Stimulated activated naive CD4-positive, alpha-beta T cell (primary cell): Measurements from ENCODE around the gene TOP1.
A peak's percentile ranks its signal among the peaks of the same experiment; 100 is the strongest.

Source experiments
- DNase-seq, 6 experiments: peaks; one replicate each; lab custom pipeline; 2025; lab: John Stamatoyannopoulos, UW

TOP1 gene

DNA sequence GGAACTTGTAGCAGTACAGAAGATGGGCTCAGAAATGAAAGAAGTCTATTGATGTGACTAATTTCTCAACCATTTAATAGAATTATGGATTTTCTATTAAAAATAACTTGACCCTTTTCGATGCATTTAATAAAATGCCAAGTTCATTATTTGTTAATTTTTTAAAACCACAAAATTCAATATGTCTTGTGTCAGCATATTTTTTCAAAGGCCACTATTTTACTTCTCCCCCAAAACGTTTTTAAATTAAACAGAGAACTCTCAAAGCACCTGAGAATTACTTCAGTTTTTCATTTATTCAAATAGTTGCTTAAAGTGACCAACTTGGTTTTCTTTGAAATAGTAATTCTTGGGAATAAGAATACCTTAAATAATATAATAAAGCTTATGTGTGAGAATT, 8.6 kb downstream of the TOP1 start:
- no peak for DNase-seq

DNA sequence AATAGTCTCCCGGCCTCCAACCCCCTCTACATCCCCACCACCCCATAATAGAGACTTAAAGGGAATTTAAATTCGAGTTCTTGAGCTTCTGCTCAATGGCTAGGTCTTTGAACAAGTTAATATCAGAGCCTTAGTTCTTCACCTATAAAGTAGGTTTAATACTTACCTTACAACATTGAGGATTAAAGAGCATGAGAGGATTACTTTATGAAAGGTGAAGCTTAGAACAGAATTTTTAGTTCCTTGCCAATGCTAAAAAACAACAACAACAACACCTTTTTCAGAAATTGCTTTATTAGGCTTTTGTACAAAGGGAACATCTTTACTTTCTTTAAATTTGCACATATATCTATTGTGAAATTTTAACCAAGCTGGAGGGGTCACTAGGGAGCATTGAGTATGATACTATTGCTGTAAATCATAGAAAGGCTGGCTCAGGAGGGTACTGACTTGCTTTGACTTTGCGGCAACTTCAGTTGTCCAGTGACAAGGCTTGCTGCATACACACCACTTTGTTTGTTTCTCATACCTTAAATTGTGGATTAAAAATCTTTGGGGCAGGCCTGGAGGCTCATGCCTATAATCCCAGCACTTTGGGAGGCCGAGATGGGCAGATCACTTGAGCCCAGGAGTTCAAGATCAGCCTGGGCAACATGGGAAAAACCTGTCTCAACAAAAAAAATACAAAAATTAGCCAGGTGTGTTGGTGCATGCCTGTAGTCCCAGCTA, 9.7 kb downstream of the TOP1 start:
- no peak for DNase-seq

DNA sequence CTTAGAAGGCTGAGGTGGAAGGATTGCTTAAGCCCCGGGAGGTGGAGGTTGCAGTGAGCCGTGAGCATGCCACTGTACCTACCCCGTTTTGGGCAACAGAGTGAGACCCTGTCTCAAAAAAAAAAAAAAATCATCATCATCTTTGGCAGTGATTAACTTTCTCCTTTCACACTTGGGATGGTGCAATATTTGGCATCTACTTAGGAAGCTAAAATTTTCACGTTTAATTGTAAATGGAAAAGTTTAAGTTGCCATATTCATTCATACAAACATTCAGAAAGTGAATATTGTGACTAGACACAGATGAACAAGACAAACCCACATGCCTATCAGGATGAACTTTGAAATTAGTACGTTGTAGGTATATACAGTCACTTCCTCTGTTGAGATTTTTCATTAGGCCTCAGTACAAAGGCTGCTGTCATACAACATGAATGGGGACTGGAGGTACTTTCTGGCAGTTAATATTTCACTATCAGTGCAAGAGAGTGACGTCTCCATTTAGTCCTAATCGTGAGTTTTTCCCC, 10.3 kb downstream of the TOP1 start:
- no peak for DNase-seq

DNA sequence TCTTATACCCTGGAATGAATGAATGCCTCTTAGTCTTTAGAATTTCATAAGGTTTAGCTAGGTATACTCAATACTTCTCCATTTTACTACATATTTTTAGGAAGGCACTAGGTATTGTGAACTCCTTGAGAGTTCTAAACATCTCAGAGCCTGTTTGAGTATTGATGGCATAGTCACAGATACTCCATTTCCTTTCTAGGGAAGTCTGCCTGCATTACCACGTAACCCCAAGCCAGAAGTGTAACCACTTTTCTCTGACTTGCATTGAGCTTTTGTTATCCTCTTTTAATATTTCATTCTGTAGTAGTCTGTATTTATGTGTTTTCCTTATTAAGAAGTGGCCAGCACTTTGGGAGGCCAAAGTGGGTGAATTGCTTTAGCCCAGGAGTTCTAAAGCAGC, 12.2 kb downstream of the TOP1 start:
- DNase-seq, result peak in 1 of 6 experiments; percentile 7

DNA sequence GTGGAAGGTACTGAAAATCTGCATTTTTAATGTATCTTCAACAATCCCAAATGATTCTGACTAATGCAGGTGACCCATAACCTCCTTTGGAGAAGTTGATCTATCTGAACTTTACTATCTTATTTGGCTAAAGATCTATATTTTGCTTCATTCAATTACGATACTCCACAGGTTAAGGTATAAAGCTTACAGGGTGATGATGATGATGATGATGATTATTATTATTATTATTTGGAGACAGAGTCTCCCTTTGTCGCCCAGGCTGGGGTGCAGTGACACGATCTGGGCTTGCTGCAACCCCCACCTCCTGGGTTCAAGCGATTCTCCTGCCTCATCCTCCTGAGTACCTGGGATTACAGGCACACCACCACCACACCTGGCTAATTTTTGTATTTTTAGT, 13.1 kb downstream of the TOP1 start:
- no peak for DNase-seq

DNA sequence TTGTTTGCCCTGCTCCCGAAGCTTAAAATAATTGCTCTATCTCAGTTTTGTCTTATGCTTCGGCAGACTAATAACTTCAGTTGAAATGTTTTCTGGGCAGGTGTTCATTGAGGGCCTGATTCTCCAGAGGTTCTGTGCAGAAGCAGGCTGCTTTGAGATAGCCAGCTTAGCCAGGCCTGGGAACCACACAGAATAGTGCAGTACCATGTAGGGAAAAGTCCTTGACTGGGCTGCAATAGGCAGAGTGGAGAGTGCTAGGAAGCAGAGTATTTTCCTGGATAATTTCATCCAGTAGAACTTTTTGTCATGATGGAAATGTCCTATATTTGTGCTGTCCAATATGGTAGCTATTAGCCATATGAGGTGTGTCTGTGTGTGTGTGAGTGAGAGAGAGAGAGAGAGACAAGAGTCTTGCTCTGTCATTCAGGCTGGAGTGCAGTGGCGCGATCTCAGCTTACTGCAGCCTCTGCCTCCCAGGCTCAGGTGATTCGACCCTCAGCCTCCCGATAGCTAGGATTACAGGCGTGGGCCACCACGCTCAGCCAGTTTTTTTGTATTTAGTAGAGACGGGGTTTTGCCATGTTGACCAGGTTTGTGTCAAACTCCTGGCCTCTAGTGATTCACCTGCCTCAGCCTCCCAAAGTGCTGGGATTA, 15.9 kb downstream of the TOP1 start:
- DNase-seq, result no peak

DNA sequence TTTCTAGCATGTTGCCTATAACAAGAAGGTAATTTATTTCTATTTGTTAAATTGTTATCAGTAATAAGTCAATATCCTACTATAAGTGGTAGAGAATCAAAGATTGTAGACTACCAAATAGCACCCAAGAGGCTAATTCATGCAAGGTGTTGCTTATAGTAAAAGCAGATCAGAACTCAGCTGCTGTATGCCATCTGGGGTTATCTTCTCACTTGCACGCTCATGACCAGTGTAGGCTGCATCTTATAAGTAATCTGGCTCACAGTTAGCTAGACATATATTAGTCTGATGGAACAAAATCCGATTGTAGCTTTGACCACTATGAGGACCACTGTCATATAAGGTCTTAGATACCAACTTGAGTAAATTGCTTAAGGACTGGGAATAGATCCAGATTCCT, 17.0 kb downstream of the TOP1 start:
- no peak for DNase-seq

DNA sequence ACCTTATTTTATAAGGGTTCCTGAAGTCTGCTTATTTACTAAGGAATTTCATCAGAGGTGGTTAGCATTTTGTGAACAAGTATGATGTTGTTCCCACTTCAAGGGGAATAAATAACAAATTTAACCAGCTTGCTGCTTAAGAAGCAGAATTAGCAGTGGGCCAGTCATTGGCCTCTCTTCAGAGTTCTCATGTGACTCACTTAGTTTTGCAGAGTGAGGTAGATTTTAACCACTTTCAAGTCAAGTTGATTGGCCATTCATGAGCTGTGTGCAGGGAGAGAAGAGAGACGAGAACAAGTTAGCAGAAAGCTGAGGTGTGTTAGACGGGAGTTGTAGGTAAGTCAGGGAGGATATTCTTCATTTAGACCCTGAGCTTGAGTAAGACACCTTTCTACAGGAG, 18.1 kb downstream of the TOP1 start:
- DNase-seq, result no peak

DNA sequence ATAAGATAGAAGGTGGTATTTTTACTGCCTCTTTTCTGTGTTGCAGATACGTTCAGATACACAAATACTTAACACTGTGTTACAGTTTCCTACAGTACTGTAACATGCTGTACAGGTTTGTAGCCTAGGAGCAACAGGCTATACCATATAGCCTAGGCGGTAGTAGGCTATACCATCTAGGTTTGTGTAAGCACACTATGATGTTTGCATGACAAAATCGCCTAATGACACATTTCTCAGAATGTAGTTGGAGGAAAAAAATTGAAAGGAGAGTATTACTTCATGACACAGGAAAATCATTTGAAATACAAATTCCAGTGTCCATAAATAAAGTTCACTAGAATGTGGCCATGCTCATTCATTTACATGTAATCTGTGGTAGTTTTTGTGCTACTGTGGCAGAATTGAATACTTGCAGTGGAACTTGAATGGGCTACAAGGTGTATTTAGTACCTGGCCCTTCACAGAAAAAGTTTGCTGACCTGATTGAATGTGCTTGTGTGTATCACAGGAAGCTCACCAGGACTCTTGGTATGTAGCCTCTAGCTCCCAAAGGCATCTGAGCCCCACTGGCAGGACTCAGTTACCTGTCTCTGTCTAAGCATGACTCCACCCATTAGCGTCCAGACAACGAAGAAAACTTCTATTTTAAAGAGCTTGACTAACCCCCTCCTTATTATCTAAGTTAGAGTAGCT, 18.8 kb downstream of the TOP1 start:
- DNase-seq, result no peak

DNA sequence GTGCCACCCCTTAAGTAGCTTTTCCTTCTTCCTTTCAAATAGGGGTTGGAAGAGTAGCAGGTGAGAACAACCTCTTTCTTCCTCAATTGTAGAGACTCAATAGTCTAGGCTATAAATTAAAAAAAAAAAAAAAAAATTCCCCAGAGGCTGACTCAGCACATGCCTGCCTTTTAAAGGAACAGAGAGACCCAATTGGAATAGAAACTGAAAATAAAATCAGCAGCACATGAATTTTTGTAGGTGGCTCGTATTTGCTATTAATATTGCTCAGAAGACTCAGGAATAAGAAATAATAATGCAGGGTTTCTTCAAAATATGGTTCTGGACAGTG, 19.3 kb downstream of the TOP1 start:
- DNase-seq, result peak in 3 of 6 experiments; percentile 9 to 22 (median 12)

DNA sequence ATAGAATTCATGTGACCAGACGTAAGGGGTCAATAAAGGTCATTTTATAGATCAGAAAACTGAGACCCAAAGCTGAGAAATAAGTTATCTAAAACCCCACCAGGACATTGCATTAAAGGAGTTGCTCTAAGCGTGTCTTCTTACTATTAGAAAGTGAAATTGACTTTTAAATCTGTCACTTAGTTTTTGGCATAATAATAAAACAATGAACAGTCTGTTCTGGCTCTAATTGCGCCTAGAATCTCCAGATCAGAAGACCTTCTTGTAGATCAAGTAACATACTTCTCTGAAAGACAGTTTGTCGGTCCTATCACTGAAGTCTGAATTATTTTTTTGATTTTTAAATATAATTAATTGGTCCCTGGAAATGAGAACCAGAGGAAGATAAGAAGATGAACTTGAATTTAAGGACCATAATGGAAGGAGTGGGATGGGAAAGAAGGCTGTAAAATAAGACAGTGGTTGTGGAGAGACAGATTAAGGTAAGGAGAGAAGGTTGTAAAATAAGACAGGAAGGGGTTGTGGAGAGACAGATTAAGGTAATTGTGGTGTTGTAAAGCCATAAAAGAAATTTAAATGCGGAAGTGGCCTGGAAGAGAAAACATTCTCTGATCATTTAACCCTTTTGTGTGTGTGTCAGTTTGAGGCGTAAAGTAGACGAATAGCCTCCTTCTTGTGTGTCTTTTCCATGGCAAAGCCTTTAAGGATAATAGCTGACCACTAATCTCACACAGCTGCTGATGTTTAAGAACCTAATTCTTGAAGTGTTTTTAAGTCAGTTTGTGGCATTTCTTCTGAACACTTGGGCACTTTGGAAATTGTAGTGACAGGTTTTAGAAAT, 20.1 kb downstream of the TOP1 start:
- DNase-seq, result peak in 3 of 6 experiments; percentile 59 to 72 (median 66)

DNA sequence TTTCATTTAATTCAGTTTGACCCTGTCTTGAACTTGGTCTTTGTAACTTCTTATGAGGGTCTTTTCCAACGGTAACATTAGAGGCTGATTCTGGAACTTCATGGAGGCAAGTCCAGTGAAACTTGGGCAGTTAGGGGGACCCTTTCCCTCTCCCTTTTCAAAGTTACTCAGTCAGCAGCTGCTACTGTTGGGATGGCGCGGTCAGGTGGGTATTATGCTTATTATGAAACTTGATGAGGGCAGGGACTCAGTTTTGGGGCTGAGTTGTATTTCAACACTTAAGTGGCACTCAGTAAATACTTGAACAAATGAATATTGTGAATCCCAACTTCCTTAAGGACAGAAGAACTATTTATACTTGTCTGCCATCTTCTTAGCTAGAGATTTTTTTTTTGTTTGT, 20.8 kb downstream of the TOP1 start:
- no peak for DNase-seq

DNA sequence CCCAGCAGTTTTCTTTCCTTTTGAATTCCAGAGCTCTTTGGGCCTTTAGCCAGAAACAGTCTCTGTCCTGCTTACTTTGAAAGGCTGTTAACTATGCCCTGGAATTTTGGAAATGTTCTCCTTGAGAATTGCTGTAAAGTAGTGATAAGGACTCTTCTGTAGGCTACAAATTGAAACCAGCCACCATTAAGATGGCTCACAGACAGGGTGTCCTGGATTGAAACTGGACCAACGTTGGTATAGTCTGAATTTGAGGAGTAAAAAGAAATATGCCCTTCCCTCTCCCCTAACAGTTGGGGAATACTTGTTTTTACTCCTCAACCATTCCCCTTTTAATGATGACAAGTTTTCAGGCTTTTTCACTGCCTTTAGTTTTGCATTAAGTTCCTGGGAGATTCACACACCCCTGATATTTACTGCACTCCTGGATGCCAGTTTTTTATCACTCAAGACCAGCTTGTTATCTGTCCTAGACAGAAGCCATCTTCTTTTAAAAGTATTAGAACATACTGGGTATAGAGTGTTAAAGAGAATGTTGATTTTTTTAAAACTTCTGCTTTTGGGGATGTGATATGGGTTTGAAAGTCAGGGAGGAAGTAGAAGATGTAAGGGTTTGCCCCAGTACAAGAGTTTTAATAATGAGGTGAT, 21.9 kb downstream of the TOP1 start:
- no peak for DNase-seq

DNA sequence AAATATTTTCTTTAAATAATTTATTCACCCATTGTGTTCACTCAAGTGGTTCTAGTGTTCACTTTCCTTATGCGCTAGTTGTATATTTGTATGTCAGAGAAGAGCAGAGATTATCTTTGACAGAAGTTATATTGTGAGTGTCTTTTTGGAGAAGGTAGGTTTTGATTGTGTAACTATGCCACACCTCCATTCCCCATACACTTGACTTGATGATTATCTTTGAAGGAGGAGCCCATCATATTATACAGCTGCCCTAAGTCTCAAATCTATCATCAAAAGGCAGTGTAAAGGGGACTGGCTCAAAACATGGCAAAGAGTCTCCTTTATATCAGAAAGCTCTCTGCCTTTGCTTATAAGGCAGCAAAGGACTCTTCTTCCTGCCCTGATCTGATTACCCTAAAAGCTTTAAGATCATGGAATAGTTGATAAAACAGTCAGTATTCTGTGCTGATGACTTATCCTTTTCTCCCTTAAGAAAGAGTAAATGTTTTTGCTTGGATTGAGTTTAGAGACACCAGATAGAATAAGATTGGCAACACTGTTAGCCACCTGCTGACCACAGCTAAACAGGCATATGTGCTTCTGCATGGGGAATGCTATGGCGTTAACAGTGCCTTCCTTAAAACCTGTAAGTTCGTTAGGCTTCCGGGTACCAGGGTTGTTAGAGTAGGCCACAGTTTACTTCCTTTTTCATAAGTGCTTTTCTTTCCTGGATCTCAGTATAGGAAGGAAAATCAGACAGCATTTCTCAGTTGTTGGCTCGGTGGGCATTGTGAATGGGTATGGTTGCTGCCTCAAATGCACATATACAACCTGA, 22.6 kb downstream of the TOP1 start:
- DNase-seq, result no peak

DNA sequence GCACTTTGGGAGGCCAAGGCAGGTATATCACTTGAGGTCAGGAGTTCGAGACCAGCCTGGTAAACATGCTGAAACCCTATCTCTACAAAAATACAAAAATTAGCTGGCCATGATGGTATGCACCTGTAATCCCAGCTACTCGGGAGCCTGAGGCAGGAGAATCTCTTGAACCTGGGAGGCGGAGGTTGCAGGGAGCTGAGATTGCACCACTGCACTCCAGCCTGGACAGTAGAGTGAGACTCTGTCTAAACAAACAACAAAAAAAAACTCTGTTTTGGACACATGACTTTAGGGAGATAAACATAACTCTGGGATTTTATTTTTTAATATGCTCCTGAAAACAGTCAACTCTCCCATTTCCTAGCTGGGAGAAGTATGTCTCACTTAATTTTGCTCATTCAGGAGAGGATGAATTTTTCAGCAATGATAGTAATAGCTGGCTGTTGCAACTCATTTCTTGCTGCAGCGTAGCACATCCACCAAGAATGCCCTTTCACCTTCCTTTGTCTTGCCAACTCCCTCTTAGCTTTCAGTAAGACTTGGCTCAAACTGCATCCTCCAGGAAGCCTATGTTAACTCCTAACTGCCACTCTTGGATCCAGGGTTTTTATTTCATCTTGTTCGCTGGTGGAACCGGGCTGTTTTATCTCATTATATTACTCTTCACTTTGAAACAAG, 24.3 kb downstream of the TOP1 start:
- no peak for DNase-seq

DNA sequence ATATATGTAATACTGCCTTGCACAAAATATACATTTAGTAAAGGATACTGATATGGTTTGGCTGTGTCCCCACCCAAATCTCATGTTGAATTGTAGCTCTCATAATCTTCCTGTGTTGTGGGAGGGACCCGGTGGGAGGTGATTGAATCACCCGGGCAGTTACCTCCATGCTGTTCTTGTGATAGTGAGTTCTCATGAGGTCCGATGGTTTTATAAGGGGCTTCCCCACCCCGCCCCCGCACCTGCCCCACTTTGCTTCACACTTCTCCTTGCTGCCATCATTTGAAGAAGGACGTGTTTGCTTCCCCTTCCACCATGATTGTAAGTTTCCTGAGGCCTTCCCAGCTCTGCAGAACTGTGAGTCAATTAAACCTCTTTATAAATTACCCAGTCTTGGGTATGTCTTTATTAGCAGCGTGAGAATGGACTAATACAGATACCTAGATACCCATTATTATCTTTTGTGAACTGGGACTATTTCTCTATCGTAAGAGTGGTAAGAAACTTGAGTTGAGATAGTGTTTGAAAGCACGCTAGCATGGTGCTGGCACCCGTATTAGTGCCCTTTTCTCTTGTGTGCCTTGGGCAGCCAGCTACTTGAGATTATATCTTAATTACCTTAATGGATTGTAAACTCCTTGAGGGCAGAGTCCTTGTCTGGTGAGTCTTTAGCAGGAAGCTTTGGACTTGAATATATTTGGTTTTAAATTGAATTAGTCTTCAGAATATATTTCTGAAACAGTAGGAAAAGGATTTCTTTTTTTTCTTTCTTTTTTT, 25.6 kb downstream of the TOP1 start:
- DNase-seq, result no peak

DNA sequence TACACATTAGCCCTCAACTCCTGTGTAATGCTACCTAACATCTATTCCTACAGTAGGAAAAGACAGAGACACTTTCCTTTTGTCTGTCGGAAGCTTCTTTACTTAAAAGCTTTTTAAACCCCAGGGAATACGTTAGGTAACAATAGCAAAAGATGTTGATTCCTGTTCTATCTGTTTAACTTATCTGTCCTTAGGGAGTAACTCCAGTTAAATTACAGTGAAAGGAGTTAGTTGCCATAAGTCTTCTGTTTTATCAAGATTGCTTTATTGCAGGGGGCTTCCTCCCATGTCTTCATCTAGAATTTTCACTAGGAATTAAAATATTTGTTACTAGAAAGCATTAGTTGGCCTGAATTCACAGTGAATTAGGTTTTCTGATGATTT, 26.2 kb downstream of the TOP1 start:
- no peak for DNase-seq

DNA sequence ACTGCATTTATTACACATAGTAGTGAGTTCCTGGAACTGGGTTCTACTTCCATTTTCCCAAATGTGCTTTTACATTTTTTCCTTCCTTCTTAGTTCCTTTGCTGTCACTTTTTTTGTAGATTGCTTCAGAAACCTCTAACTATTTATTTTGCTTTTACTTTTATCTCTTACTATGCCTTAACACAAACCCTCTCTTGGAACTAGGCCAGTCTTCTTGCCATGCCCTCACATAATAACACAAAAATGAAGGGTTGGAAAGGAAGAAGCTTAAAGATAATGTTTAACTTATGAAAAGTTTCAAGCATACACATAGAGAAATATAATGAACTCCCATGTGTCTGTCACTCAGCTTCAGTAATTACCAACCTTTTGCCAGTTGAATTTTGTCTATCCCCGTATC, 27.1 kb downstream of the TOP1 start:
- DNase-seq, result no peak

DNA sequence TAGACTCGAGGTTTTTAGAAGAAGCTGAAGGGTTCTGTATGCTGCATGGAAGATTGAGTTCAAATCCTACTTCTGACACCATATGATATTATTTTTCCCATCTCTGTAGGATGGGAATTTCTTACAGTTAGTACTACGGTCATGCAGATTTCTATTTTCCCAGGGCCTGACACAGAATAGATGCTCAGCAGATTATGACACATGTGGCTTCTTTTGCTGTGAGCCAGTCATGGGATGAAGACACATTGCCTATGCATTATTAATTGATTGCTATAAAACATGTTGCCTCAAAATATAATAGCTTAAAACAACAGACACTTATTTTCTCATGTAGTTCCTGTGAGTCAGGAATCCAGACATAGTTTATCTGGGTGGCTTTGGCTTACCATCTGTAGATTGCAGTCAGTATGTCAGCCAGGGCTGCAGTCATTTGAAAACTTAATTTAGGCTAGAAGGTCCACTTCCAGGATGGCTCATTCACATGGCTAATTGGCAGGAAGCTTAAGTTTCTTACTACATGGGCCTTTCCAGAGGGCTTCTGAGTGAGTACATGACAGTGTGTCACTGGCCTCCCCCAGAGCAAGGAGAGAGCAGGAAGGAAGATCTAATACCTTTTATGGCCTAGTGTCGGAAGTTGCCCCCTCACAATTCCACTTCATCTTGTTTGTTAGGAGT, 29.5 kb downstream of the TOP1 start:
- DNase-seq, result no peak
